ENCODE results near the gene LBR.

LBR gene

DNA sequence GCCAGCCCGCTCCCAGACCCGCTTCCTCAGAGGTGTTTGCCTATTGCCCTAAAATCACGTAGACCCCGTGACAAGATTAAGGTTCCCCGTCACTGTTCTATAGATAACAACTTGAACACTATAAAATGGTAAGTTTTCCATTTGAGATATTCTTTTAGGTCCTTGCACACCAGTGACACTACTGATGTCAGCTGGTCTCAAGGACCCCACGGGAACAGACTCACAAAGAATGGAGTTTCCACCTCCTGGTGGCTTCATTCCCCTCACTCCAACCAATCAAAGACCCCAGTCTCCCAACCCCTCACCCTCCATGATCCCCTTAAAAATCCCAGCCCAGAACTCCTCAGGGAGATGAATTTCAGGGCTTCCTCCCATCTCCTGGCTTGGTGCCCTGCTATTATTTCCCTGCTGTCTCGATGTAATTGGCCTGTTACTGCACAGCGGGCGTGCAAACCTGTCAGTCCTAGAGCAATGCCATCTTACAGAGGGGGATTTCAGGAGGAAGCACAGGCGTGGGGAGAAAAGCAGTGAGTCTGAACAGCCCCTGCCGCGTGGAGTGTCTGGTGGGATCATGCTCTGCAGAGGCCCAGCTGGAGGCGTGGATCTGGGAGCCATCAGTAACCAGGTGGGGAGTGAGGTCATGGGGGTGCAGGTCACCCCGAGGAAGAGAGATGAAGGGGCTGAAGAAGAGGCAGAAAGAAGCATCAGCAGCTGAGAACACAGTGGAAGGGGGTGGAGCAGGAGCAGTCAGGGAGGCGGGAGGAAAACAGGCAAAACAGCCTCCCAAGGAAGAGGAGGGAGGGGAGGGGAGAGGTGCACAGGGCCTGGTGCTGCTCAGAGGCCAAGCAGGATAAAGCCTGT lies 35.1 kb upstream of the LBR start:
- DNase-seq: no peak

DNA sequence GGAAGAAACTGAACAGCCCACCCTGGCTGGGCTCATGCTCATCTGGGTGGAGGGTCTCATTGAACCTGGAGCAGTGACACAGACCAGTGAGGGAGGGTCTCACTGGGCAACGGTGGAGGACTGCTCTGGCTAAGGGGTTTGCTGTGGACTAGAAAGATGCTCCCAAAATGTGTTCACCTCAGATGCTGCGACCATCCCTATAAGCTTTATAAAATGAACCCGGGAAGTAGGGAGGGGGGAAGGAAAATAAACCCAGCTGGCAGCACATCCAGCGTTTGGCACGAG lies 34.5 kb upstream of the LBR start:
- DNase-seq: no peak

DNA sequence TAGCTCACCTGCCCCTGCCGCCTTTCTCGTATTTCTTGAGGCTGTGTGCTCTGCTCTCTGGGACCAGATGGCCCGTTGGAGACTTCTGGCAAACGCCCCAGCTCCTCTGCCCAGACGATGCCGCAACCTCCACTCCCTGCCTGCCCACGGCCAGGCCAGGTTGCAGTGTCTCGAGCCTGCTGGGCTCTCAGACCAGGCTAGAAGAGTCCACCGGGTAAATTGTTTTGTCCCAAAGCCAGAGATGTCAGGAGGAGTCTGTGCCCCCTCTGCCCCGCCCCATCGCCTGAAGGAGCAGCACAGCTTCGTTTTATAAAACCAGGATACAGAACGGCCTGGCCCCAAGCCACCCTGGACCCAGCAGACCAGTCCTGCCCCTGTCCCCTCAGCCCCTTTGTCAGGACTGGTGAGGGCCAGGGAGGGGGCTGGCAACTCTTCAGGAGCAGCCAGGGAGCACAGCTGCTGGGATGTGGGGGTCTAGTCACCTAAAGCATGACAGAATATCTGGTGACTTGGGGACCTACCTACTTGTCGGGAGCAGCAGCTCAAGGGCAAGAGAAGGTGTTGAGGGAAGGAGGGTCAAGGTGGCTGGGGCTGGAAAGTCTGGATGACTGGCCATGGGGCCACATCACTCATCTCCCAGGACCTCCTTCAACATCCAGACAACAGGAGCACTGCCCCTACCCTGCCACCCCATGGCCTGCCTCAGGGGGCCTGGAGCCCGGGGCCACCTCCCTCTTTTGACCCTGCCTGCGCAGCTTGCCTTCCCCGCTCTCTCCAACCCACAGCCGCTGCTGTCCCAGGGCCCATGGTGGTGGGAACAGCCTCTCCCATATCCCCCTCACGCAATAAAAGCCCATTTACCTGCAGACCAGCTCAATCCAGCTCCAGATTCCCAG lies 33.9 kb upstream of the LBR start:
- DNase-seq: no peak

DNA sequence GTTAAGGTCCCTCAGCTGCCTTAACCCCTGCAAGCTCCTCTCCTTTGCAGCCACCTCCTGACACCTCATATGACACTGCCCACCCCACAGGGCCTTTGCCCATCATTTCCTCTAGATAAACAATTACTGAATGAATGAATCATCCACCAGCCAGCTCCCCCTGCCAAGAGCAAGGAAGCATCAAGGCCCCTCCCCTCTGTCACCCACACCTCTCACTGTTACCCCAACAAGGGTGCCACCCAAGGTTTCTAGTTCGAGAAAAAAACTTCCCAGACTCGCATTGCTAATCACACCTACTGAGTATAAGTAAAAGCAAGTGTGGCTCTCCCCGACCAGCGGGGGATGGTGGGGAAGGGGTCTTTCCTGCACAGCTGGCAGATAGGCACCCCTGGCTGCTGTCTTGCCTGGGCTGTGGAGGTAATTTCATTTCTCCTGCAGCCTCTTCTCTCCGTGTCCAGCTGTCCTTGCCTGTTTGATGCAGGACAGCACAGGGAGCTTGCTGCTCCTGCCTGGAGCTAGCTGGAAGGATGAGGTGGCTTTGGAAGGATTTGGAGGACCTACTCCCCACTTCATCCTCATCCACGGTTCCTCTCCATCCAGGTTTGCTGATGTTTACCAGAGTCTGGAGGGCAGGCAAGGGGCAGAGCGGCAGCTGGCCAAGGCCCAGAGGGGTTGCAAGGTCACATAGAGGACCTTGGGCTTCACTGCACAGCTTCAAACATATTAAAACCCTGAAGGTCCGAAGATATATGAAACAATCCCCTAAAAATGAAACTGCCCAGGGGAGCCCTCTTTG lies 33.1 kb upstream of the LBR start:
- peak; percentile 77 for DNase-seq

DNA sequence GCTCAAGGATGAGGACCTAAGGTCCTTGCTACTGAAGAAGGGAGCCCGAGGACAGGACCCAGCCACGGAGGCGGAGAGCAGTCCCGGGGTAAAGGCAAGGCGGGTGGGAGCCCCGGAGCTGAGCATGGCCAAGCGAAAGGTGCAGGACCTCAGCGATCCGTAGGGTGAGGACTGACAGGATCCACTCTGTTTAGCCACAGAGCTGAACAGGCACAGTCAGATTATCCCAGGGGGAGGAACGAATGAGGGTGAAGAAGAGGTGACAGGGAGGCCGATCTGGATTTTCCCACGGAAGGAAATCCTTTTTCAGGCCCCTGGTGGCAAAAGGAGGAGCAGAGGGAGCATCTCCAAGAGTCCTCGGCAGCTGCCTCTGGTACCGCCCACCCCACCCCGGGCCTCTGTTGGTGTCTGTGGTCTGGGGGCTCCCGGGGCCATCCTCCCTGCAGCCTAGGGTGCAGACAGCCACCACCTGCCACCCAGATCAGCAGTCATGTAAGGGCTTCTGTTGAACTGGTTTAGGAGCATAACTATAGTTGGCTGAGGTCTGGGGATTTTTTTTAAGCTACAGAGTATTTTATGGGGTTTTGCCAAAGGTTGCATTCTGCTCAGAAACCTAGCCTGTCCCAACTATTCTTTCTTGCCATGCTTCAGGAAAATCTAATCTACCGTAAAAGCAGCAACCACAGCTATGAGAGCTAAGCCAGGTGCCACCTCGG lies 32.3 kb upstream of the LBR start:
- DNase-seq: no peak

DNA sequence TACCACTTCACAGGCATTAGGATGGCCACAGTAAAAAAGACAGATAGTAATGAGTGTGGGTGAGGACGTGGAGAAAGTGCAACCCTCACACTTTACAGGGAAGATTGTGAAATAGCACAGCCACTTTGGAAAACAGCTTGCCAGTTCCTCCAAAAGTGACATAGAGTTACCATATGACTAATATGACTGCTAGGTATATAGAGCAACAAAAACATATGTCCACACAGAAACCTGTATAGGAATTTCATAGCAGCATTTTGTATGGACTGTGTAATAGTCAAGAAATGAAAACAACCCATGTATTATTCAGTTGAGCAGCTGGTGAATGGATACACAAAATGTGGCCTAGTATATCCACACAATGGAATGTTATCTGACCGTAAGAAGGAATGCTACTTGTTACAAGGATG lies 30.4 kb upstream of the LBR start:
- DNase-seq: no peak

DNA sequence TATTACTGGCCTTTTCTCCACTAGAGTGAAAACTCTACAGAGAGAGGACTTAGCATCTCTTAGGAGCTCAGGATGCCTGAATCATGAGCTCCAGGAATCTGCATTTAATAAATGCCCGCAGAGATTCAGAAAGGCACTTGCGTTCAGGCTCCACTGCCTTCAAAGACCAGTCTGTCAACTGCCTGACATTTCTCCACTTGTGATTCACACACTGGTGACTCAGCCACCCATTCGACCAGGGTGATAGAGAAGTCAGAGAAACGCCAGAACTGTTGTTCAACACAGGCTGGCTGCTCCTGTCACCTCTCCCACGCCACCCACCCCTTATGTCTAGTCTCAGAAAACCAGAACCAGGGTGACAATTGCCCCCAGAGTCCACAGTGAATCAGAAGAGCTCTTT lies 26.9 kb upstream of the LBR start:
- DNase-seq: peak; percentile 61

DNA sequence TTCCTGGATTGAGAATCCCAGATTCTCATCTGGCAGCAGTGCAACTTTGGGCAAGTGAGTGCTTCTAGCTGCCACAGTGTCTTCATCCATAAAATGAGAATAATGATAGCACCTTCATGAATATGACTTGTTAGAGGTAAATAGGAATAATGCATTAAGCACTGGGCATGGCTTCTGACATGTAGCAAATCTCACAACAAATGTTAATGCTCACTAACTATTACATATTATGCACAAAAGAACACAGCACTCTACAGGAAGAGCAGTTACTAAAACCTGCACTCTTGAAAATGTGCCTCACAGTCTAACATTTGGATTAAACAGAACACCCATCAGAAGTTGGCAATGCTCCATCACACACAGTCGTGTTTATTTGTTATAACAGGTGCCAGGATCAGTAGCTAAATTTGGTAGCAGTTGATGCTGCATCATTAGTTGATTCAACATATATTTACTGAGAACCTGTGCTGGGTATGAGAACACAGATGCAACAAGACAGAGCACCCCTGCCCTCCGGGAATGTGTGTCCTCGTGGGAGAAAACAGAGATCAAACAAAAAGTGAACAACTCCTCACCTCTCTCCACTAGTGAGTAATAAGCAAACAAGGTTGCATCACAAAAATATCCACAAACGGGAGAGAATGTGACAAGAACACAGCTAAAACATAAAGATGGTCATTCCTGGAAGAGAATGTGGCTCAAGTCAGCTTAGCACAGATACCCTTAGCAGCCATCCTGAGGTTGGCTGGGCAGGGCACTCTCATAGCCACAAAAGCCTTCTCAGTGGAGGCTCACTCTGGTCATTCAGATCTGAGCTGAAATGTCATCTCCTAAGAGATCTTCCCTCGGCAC lies 26.2 kb upstream of the LBR start:
- DNase-seq: no peak

DNA sequence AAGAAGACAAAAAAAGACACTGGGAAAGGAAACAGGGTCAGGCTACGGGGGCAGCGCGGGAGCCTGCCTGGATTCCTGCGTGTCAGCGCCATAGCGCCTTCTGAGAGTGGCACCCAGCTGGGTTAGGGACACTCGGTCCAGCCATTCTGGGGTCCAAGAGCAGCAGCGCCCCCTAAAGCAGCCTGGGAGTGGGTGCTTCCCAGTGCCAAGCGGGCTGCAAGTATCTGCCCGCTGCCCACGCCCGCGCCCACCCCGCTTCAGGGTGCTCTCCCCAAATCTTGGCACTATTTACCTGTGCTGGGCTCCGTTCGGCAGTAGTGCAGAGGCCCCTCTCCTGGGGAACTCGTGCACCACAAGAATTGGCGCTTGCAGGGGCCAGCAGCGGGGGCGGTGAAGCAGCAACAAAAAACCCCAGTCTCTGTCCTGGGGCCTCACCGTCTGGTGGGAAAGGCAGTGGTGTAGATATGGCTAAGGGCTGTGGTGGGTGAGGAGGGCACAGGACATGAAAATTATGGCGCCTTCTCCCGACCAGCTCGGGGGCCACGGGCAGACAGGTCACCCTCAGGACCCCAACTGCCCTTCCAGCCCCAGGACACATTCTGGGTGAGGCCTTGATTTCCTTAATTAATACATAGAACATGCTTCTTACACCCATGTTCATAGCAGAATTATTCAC lies 24.1 kb upstream of the LBR start:
- DNase-seq: no peak

DNA sequence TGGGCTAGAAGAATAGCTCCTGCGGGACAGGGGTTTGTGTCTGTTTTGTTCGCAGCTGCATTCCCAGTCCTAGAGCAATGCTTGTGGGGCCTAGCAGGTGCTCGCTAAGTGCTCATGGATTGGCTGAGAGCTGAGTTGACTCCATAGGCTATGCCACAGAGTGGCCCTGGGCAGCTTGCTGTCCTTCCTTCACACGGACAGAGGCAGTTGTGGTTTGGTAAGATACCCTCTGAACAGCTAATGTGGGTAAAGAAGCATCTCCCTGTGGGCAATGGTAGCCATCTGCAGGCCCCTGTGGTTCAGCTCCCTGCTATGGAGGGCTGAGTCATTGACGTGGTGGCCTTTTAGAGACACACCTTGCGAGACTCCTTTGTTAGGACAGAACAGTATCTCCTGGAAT lies 23.5 kb upstream of the LBR start:
- no peak for DNase-seq

DNA sequence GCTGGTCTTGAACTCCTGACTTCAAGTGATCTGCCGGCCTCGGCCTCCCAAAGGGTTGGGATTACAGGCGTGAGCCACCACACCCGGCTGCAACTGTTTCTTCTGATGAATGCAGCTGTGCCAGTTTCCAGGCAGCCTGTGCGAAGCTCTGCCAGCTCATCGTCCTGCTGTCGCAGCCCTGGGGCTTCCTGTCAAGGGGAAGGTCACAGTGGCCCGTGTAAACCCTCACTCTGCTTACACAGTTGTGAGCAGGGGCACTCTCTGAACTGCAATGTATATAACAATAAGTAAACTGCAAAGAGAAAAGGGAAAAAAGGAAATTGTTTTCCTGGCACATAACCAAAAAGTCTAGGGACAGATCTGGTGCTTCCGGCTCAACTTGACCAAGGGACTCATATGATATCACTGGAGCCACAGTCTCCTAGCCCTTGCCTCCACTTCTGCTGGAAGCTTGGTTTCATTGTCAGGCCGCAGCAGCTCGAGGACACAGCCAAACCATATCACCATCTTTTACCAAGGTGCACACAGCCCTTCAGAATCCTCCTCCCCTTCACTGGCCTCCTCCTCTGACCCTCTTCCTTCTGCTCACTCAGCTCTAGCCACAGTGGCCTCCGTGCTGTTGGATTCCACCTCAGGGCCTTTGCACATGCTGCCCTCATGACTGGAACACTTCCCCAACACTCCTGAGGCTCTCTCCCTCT lies 22.8 kb upstream of the LBR start:
- no peak for DNase-seq

DNA sequence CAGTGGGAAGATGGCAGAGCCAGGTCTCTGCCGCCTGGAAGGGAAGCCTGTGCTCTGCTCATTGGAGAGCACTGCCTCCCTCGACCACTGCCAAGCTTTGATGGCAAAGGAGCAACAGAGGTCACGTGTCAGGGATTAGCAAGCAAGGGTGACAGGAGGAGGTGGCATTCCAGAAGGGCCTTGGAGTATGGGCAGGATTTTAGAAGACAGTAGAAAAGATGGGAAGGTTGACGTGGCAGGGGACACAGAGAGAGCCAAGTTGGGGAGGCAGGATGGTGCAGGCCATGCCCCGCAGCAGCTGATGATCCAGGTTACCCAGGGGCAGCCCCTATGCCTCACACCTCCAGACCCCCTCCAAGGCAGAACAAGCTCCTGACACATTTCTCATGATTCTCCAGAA lies 21.9 kb upstream of the LBR start:
- no peak for DNase-seq

DNA sequence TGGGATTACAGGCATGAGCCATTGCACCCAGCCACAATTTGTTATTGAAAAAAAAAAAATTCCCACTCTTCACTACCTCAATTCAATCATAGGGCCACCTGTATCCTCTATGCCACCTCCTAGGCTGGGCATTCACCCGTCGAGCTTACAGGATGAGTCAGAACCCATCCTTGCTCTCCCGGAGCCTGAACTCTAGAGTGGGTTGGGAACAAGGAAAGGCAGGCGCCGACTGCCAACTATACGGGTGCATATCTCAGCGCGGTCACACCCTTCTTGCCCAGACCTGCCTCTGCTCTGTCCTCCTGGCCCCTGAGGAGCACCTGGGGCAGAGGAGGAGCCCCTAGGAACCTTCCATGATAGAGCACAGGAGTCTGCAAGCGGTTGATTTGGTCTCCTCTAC lies 21.4 kb upstream of the LBR start:
- no peak for DNase-seq

DNA sequence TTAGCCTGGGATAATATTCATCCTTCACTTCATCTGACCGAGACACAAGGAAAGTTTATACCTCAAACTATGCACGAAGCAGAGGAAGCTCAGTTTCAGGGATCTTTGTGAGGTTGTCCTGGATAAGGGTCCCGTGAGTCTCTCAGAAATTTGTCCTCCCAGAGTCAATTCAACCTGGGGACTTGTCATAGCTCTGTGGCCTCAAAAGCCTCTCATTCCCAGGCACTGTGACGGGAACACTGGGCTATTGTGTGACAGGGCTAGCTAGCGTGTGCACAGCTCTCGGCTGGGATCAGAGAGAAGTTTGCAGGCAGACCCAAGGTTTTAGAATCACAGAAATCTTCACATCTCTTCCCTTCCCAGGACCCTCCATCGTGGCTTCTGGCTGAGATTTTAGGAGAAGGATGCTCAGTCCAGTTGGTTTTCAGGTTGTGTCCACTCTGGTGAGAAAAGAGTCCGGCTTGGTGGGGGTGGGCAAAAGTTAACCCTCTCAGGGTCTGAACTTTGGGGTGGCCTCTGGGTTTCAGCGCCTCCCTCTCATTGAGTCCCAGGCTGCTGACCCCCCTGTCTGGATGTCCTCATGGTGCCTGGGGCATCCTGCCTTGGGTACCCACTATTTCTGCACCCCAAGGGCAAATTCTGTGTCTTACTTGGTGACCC lies 20.4 kb upstream of the LBR start:
- no peak for DNase-seq

DNA sequence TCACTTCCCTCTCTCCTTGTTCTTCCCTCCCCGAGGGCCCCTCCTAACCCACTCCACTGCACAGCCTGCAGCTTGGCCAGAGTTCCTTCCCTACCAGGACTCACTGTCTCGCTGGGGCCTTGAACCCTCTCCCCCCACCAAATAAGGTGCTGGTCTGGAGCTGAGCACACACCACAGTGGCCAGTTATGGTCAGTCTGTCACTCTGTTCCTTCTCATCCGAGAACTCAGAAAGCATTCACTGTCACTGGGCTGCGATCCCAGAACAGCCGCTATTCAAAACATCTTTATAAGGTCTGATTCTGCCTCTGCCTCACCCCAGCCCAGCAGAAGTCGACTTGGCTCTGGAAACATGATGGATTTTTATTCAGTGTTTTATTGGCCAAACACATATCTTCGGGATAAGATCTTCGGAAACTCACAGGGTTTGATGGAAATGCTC lies 19.8 kb upstream of the LBR start:
- no peak for DNase-seq

DNA sequence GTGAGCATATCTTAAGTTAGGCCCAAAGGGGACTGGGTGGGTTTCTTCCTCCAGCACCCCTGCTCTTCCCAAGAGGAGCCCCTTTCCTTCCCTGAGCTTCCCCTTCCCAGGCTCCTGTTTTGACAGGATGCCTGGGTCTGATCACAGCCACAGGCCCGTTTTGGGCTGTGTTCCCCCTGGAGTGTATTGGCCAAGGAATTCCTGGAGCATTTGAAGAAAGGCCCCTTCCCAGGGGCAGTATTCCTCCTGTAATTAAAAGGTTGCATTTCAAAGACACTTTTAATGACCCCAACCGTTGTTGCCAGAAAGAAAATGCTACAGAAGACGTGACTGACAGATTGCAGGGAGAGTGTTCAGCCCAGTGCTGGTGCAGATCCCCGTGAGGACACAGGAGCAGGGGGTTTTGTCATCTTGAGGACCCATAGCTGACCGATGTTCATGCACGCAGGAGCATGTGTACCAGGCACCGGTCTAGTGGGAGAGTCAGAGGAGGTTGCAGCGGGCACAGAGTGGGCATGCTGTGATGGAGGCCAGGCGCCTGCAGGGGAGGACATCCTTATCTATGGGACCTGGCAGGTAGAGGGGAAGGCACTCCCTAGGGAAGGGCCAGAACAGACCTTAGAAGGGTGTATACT lies 19.3 kb upstream of the LBR start:
- no peak for DNase-seq

DNA sequence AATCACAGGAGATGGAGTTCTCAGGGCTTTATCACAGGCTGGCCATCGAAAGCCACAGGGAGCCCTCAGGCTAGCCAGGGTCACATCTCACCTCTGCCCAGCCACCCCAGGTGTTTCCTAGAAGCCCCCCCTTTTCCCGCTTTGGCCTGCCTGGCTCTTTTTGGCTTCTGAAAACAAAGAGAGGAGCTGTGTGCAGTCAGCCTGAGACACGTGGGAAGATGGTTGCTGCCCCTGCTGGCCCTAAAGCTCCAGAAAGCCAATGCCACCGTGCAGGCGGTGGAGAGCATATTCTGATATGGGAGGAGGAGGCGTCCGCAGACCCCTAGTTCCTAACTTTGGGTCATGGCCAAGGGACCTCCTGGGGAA lies 18.7 kb upstream of the LBR start:
- DNase-seq: no peak

DNA sequence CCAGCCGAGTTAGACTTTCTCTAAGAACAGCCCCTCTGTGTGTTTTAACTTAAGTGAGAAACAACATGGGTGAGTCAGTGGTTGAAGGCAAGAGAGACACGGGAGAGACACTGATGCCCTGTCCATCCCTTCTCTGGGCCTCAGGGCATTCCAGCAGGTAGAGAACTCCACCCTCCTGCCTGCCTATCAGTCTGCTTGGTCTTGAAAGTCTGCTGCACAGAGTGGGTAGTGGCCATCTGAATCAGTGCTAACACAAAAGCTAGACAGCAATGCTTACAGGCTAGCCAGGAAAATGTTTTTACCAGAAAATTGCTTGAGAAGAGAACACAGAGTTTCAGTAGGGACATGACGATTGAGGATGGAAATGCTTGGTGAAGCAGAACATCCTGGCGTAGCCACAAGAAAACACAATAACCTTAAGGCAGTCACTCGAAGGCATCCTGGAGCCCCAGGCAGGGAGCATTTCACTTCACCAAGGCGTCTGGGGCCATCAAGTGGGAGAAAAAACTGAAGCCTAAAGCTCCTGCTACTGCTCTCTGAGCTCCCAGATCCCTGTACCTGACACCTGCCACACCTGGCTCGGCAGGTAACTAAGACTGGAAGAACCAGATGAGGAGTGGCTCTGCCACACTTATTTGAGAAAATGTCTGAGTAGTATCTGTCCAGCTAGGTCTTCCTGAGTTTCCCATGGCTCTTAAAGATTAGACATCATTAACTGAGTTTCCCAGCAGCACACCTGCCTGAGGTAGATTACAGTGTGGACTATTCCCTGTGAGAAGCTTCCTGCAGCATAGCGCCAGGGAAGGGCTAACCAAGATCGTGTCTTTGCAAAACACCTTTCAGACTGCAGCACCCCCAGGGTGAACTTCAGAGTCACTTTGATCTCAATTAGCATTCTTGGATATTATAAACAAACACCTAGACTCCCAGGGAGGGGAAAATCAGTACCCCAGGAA lies 18.1 kb upstream of the LBR start:
- no peak for DNase-seq
